Left kidney (tissue), 2 donors: ENCODE measurements around the gene PPM1A. TPM values are rescaled to one million over a fixed set of nuclear protein-coding genes. Genes with fewer than 3 reads are reported as not detected.
"Not testable (repeated sequence)": the region's sequence is repeated elsewhere in the genome, so short reads cannot be mapped to it uniquely, and the experiment has no call there.

Source experiments
- DNase-seq: peaks from one replicate; pipeline ENCODE4 v3.0.0-alpha.2; 2013
- polyA plus RNA-seq: library from polyadenylated mRNA; unstranded; fragments of 120-200 nt; gene quantifications from one replicate; pipeline ENCODE4 v1.2.1, GENCODE V29; 2013; ENCODE audit not compliant: insufficient read length

Gene PPM1A
- polyA plus RNA-seq, 1 donor = 85.2 TPM

- DNase-seq = no peak
Observed at GRCh38 chr14:60317609-60318008, 68.6 kb downstream of the PPM1A start.

- DNase-seq = not testable (repeated sequence)
Observed at GRCh38 chr14:60320860-60321259, 71.8 kb downstream of the PPM1A start.

GRCh38 chr14:60323199-60323896 is 74.3 kb downstream of the PPM1A start:
- DNase-seq = no peak

GRCh38 chr14:60324837-60325236 is 75.8 kb downstream of the PPM1A start:
- DNase-seq = no peak

GRCh38 chr14:60326274-60326673 is 77.3 kb downstream of the PPM1A start:
- DNase-seq = no peak

GRCh38 chr14:60327447-60328331 is 78.7 kb downstream of the PPM1A start:
- DNase-seq = peak; percentile 46

DNA sequence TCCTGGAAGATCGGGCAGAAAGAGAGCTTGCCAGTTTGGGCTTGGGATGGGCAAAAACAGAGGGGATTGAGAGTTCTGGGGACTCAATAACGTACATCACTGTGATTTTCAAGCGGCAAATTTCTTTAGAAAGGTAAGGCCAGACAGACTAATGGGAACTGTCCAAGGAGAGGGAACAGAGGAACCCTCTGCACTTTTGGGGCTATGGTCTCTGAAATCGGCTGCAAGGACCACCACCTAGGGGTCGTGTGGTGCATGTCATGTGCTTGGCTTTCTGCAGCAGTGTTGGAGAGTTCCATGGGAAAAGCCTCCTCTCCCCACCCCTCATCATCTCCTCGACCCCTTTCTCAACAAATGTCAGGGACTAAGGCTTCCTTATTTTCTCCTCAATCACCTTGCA is 79.6 kb downstream of the PPM1A start:
- DNase-seq = no peak

DNA sequence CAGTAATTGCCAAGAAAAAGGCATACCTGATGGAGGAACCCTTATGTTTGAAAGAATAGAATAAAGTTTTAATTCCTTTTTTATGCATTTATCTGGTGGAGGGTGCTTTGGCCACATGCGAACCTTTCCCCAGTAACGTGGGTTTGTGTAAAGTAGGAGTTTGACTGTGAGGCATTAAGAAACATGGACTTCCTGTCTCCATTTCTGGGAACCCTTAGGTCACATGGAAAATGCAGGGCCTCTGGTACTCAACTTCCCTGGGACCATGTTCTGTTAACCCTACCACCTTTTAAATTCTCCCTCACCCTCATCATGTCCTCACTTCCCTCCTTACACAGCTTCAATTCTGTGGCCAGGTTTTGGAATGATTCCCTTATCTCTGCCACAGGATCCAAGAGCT is 80.3 kb downstream of the PPM1A start:
- DNase-seq = no peak

GRCh38 chr14:60331201-60332045 is 82.4 kb downstream of the PPM1A start:
- DNase-seq = peak; percentile 86

DNA sequence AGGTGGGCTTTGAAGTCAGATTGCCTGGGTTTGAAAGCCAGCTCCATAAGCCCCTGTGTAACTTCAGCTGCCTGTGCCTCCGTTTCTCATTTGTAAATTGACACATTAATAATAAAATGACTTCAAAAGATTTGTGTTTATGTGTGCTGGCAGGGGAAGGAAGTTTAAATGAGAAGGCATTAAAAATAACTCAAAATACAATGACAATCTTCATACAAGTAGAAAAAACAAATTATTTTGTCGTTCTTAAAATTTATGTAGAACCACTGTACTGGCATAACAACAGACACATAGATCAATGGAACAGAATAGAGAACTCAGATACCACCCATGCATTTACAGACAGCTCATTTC is 83.0 kb downstream of the PPM1A start:
- no peak for DNase-seq

DNA sequence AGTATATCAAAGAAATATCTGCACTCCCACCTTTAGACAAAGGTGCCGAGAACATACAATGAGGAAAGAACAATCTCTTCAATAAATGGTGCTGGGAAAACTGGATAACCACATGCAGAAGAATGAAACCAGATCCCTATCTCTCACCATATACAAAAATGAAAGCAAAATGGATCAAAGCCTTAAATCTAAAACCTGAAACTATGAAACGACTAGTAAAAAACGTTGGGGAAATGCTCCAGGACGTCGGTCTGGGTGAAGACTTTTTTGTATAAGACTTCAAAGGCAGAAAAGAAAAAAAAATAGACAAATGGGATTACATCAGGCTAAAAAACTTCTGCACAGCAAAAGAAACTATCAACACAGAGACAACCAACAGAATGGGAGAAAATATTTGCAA is 83.8 kb downstream of the PPM1A start:
- DNase-seq = no peak

GRCh38 chr14:60339571-60339970 is 90.5 kb downstream of the PPM1A start:
- DNase-seq = no peak

- no peak for DNase-seq
Observed at GRCh38 chr14:60343571-60344071, 94.6 kb downstream of the PPM1A start.

- no peak for DNase-seq
Observed at GRCh38 chr14:60344751-60345150, 95.7 kb downstream of the PPM1A start.

- no peak for DNase-seq
Observed at GRCh38 chr14:60346706-60347105, 97.7 kb downstream of the PPM1A start.

DNA sequence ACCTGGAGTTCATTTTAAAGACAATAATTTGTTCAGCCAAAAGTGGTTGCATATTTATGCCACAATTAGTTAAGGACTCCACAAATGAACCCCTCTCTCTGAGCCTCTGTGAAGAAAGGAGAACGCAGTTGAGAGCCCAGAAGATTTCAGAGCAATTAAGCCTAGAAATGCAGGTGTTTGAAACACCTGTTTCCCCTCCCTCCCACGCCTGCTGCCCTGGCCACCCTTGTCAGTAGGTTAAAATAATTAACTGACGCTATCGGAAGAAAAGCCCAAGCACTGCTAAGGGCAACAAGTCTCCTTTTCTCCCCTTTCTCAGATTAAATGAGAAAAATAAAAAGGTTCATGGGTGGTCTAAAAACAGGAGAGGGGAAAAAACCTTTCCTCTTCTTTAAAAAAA is 99.2 kb downstream of the PPM1A start:
- no peak for DNase-seq

Other genes starting within 250 kb of the PPM1A start
- 120 TPM for gene PCNX4, start 157.3 kb upstream of the PPM1A start, polyA plus RNA-seq
- gene DHRS7, start 83.8 kb upstream of the PPM1A start, polyA plus RNA-seq = 71.6 TPM
- gene C14orf39, start 236.8 kb downstream of the PPM1A start, polyA plus RNA-seq = 1.0 TPM